Inferior parietal cortex (tissue), 1 donor: Measurements from ENCODE around the gene TMEM127.
"Not testable (repeated sequence)": the region's sequence is repeated elsewhere in the genome, so short reads cannot be mapped to it uniquely, and the experiment has no call there.

Experiments
- DNase-seq: peaks from one replicate; pipeline ENCODE4 v3.0.0-alpha.2; 2016; ENCODE audit errors: extremely low spot score

TMEM127 gene, protein sequence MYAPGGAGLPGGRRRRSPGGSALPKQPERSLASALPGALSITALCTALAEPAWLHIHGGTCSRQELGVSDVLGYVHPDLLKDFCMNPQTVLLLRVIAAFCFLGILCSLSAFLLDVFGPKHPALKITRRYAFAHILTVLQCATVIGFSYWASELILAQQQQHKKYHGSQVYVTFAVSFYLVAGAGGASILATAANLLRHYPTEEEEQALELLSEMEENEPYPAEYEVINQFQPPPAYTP

DNA sequence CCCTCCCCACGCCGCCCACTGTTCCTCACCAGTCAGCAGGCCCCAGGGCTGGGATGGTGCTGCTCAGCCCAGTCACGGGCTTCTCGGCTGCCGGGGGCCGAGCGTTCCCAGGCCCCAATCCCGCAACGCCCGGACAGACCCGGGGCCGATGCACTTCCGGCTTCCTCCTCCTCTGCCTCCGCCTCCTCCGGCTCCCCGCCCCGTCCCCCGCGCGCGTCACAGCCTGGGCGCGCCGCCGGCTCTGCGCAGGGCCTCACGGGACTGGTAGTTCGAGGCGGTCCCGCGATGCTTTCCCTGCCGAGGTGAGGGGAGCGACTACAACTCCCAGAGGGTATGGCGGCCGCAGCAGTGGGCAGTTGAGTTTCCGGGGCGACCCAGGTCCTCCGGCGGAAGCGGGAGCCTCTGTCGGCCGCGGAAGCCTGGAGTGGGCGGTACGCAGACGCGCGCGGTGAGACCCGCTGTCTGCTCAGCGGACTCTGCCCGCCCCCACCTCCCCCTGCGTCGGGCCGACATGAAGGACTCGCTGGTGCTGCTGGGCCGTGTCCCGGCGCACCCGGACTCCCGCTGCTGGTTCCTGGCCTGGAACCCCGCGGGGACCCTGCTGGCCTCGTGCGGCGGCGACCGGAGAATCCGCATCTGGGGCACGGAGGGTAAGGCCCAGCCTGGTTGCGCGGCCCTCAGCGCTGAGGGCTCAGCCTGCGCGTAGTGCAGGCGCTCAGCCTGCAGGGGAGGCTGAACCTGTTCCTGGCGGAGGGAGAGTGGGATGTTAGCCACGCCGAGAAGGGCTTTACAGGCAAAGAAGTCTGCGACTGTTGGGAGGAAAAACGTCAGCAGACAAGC lies at the start of gene TMEM127, which contains the start of gene CIAO1:
Gene TMEM127 (minus strand): TSS at position 158 of the 840 bp plus-strand sequence. CDS start 616 bp downstream, outside the sequence.
Gene CIAO1 (plus strand): TSS at position 386 of the 840 bp plus-strand sequence. CDS start 126 bp downstream, at position 512.
- DNase-seq: peak; percentile 95

DNA sequence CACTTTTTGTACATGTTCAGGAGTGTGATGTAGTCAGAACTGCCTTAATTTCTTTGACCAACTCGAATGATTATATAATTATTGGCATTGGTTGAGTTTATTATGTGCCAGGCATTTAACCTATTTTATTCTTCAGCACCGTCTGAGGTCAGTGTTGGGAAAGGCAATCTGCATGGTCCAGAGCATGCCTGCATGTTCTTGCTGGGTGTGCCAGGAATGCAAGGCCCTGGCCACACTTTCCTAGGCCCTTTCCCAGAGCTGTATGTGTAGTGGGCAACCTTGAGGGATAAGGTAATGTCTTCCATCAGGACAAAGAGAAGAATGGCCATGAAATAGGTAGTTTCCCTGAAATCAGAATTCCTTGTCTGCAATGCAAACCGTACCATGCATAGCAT lies 49.2 kb upstream of the TMEM127 start:
- DNase-seq: no peak

DNA sequence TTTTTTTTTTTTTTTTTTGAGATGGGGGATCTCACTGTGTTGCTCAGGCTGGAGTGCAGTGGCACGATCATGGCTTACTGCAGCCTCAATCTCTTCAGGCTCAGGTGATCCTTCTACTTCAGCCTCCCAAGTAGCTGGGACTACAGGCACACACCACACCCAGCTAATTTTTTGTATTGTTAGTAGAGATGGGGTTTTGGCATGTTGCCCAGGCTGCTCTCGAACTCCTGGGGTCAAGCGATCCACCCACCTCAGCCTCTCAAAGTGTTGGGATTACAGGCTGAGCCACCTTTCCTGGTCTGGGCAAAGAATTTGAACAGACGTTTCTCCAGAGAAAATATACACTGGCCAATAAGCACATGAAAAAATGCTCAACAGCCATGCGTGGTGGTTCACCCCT lies 42.5 kb upstream of the TMEM127 start:
- no peak for DNase-seq

DNA sequence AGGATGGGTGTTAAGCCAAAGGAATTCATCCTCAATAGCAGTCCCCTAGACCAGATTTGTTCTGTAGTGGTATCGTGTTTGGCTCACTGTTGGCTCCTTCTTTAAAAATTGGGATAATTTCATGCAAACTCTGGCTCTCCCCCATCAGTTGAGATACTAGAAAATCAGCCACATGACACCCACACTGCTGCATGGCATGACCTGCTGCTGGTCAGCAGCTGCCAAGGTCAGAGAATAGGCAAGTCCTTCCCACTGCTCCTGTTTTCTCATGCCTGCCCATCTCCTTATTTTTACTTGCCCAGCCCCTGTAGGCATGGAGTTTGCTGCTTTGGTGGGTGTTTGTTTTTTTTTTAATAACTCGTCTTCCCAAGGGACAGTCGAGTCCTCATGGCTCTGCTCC lies 40.6 kb upstream of the TMEM127 start:
- no peak for DNase-seq

DNA sequence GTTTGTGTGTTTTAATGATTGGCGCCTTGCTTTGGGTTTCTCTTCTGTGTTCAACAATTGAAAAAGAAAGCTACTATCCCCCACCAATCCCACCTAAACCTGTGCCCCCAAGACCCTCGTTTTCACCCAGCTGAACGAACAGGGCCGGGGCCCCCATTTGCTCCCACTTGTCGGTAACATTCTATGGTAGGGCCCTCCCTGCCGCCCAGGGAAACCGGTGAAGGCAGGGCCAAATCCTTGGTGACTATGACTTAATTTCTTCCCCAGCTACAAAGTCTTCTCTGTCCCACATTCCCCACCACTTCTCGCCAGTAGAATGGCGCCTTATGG lies 40.1 kb upstream of the TMEM127 start:
- no peak for DNase-seq

DNA sequence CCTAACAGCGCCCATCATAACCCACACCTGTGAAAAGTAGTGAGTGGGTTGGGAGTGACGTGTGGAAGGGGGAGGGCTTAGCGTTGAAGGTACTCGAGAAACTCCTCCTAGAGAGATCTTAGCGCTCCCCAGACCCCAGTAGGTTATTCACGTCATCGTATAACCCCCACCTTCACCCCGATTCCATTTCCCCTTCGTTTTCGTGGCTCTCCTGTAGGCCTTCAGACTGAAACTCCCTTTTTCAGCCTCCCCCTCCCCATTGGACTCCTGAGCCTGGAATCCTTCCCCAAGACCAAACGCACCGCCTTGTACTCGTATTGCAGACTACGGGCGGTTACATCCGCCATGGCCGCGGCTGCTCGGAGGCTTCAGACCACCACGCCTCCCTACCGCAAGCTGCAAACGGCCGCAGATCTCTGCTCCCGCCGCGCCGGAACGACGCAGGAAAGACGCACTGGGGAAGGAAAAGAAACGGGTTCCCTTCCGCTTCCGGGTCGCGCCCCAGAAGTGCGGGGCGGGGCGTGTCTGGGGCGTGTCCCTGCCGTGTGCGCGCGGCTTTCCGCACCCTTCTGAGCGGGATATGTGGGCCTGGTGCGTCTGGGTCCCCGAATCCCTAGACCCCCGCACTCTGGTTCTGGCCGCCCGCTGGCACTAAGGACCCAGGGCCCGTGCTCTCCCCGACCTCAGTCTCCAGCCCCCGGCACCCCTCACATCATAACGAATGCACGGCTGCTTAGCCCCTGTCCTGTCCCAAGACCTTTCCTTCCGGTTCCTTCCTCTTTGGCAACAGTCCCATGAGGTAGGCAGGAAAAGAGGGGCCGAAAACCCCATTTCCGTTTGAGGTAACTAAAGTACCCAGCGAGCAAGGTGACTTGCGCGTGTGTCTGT lies 39.5 kb upstream of the TMEM127 start, which contains the start of gene SNRNP200:
Gene SNRNP200 (minus strand): TSS at position 456 of the 888 bp plus-strand sequence. CDS start 109 bp downstream, at position 347.
- peak; percentile 94 for DNase-seq

DNA sequence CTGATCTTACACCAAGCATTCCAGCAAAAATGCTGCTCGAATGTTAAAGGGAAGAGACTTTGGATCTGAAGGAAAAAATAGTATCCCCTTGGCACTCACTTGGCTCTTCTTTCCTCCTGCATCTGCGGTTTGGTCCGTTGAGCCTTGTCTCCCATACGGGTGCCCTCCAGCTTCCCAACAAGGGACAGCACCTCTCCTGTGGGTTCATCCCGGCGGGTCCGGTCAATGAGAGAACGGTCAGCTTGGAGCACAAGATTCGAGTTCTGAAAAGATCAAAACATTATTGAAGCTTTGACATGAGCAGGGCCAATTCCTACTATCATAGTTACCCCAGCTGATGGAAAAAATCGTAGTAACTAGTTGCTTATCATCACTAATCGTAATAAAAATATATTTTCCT lies 38.8 kb upstream of the TMEM127 start:
- no peak for DNase-seq

DNA sequence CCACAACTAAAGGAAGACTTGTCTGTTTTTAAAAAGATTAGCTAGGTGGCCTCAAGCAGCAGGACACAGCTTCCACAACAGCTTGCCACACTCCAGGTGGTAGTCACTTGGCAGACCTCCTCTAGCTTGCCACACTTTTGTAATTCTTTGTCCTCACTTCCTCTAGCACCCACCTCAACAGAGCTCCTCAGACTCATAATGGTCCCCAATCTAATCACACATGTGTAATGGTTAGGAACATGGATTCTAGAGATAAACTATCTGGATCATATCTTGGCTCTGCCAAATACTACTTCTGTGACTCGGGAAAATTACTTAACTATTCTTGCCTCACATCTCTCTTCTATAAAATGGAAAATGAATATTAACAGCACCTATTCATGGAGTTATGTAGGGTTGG lies 36.1 kb upstream of the TMEM127 start:
- no peak for DNase-seq

DNA sequence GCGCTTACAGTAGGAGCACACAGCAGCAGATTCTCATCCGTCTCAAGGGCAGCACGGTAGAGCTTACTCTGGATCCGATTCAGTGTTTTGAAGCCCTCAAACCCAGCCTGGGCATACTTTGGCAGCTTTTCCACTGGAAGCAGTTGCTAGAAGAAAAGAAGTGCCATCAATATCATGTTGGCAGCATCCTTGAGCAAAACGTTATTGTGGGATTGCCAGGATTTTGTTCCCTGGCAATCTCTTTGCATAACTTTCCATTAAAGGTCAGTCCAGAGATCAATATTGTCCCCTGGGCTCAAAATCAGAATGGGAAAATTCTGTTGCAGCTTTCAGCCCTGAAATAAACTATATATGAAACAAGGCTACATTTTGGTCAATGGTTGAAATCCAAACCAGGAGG lies 31.1 kb upstream of the TMEM127 start:
- no peak for DNase-seq

DNA sequence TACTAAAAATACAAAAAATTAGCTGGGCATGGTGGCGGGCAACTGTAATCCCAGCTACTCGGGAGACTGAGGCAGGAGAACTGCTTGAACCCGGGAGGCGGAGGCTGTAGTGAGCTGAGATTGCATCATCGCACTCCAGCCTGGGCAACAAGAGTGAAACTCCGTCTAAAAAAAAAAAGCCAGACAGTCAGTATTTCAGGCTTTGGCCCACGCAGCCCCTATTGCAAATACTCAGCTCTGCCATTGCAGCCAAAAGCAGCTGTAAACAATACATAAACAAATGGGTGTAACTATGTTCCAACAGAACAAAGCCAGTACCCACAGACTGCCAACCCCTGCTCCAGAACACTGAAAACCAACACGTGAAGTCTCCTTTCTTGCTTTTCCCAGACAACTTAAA lies 28.5 kb upstream of the TMEM127 start:
- not testable (repeated sequence) for DNase-seq

DNA sequence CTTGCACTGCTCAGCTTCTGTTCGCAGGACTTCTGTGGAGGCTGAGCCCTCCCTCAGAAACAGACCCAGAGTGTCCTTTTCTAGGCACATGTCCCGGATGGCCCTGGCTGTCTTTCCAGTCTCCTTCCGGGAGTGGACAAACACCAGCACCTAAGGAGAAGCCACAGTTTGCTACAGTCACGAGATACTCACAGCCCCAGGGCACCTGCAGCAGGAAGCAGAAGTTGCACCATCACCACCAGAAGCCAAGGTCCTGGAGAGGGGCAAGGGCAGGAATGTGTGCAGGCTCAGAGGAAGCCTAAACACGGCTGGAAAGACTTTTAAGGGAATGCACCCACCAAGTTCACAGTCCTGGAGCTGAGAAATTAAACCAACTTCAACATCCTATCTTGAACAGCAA lies 26.0 kb upstream of the TMEM127 start:
- DNase-seq: no peak

DNA sequence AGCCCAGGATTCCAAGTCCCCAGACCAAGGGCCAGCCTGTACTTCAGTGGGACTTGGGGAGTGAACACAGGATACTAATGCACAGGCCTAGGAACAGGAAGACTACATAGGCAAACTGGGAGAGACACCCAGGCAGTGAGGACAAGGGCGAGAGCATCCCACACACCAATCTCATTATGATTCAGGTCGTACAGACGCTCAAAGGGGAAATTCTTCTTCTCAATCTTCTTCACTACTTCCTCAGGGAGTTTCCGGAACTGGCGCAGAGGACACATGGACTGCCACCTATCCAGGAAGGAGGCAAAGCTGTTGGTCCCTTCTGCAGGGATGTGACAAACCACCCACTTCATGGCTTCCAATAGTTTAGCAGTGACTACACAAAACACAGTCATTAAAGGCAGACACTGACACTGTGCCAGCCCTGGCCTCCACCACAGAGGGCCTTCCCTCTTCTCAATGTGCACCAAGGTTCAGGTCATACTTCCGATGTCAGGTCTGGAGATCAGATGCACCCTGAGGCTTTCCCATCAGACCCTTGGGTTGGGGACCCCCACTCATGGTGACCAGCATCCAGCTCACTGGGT lies 21.6 kb upstream of the TMEM127 start:
- DNase-seq: no peak

DNA sequence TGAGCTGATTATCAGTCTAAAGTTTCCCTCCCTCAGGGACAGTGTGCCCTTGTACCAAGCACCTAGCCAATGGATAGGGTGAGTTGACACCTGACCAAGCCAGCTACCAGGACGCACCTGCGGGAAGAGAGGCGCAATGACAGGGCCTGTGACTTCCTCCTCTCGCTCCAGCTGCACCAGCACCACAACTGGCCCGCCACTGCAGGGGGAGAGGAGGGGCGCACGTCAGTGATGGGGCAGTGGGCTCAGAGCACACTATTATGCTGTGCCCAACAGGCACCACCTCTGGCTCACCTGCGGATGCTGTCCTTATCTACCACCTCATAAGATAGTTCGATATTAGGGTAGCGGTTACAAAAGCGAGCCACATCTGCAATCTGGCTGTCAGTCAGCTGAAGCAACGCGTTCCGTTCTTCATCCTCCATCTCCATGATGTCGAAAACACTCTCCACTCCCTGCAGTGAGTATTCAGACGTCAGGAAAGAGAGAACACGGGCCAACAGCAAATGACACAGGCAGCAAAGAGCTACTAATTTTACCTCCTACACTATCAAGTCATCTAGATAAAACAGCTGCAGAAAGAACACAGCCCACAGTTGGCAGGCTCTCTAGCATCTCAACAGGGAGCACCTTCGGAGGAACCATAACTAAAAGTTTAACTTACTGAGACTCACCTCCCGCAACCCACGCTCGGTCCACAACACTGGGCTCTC lies 11.1 kb upstream of the TMEM127 start:
- no peak for DNase-seq

DNA sequence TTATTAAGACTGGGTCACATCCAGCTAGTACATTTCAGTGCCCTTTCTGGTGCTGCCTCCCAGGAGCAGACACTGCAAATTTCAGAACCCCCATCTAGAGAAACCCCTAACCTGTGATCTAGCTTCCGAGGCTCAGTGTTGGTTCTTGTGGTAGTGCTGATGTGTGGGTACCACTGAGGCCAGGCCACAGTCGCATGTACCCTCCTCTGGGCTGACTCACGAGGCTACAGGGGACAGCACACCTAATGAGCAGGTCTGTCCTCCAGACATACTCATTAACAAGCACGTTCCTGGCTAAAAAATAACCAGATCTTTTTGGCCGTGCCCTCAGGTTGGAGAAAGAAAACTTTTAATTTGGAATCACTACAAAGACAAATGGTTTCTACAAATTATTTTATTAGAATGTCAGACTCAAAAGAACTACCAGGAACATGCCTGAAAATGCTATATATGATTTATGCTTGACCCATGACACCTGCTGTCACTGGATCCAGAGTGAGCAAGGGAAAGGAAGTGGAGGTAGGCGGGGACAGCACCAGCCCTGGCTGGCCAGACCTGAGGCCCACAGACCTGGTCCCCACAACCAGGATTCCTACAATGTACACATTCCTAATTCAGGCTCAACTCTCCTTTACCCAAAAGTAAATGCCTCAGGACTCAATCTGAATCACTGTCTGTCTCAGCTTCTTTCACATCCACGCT lies 8.7 kb upstream of the TMEM127 start:
- no peak for DNase-seq

DNA sequence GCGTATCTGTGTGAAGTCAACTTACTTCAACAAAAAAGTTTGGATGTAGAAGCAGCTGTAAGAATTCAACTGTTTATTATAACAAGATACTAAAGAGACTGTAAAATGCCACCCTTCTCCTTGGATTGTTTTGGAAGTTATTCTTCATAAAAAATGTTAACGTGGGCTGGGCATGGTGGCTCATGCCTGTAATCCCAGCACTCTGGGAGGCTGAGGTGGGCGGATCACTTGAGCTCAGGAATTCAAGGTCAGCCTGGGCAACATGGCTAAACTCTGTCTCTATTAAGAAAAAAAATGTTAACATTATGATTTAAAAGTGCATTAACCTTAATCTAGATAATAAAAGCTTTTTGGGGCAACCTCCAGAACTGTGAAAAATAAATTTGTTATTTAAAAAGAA lies 8.0 kb upstream of the TMEM127 start:
- DNase-seq: no peak

DNA sequence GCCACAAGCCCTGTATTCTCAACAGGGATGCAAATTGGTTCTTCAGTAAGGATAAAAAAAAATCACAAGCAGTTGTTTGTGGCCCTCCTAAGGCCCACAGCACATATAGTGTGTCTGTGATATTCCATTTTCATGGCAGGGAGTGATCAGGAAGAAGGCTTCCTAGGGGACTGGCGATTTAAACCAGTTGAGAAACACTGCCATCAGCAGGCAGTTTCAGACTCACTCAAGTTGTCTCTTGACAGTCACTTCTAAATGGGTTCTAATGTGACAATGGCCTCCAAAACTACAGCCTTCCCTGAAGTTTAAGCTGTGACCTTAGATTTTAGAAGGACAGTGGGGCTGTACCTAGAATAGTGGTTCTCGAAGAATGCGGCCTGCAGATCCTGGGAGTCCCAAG lies 6.2 kb upstream of the TMEM127 start:
- no peak for DNase-seq

DNA sequence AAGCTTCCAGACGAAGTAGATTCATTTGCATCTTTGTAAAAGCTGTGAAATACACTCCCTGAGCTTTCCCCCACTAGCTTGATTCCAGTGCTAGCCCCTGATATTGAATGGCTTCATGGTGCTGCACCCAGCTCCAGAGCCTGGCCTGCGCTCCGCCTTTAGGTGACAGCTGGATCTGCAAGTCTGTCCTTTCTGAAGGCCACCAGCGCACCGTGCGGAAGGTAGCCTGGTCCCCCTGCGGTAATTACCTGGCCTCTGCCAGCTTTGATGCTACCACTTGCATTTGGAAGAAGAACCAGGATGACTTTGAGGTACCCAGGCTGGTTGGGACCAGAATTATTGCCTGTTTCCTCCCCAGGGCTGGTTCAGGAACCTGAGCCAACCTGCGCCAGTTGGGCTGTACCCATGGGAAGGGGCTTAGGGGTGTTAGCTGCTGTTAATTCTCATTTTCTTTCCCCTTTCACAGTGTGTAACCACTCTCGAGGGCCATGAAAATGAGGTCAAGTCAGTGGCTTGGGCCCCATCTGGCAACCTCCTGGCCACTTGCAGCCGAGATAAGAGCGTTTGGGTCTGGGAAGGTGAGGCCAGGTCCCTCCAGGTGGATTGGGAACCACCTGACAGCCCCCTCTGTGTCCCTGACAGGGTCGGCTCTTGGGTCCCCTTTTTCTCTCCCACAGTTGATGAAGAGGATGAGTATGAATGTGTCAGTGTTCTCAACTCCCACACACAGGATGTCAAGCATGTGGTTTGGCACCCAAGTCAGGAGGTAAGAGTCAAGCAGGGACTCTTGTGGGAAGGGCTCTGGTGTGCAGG lies 1.6 kb upstream of the TMEM127 start:
- DNase-seq: no peak

DNA sequence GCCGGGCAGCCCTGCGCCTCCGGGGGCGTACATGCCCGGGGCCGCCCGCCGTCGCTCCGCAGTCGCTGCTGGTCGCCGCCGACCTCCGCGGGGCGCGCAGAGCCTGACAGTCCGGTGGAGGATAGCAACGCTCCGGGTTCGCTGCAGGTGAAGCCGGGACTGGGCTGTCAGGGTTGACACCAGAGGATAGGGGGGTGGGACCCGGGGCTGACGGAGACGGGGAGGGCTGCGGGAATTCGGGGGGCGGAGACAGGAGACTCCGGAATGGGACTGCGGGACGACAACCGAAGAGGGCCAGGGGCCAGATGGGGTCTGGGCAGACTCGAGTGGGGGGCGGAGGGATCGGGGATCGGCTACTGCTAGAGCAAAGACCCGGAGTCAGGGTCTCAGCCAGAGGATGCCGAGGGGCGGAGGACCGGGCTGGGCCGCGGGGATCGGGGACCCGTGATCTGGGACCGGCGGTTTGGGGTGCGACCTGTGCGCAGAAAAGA lies 403 bp downstream of the TMEM127 start:
- no peak for DNase-seq

DNA sequence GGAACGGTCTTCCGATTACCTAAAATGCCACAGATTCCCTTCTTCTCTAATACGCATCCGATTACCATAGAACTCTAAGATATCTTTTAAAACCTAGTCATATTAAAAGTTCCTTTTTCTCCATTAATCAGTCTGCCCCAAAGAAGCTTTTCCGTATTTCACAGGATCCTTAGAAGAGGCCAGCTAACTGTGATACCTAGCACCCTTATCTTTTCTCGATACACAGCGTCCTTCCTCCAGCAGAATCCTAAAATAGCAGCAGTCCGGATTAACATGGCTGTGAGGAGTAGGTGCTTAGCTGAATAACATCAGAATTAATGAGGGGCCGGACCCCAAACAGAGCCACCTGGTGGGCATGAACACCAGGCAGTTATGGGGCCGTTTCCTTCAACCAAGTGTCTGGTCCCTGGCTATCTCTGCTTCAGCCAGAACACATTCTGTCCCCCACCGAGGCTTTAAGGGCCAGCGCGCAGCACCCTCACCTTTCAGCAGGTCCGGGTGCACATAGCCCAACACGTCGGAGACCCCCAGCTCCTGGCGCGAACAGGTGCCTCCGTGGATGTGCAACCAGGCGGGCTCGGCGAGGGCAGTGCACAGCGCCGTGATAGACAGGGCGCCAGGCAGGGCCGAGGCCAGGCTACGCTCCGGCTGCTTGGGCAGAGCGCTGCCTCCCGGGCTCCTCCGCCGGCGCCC lies 995 bp downstream of the TMEM127 start:
- no peak for DNase-seq
